SHP77 (cell line): ENCODE data around the gene MAX.

Experiments
- DNase-seq, 2 experiments: peaks; one replicate each; lab custom pipeline; 2025; lab: John Stamatoyannopoulos, UW

The MAX gene

GRCh38 chr14:65072937-65073336 lies 29.4 kb downstream of the MAX start:
- DNase-seq = no peak

- no peak for DNase-seq
Observed at GRCh38 chr14:65072256-65072655, 30.1 kb downstream of the MAX start.

GRCh38 chr14:65071544-65071943 lies 30.8 kb downstream of the MAX start:
- no peak for DNase-seq

GRCh38 chr14:65070471-65070976 lies 31.8 kb downstream of the MAX start:
- peak; percentile 88 to 91 for DNase-seq

- no peak for DNase-seq
Observed at GRCh38 chr14:65069874-65070413, 32.4 kb downstream of the MAX start.

GRCh38 chr14:65065719-65066118 lies 36.6 kb downstream of the MAX start:
- no peak for DNase-seq

GRCh38 chr14:65062096-65063075 lies 39.9 kb downstream of the MAX start:
- no peak for DNase-seq

- no peak for DNase-seq
Observed at GRCh38 chr14:65057695-65058094, 44.6 kb downstream of the MAX start.

GRCh38 chr14:65054471-65055085 lies 47.7 kb downstream of the MAX start:
- DNase-seq = no peak

- DNase-seq = no peak
Observed at GRCh38 chr14:65053466-65053865, 48.9 kb downstream of the MAX start.

- no peak for DNase-seq
Observed at GRCh38 chr14:65052832-65053231, 49.5 kb downstream of the MAX start.

GRCh38 chr14:65045709-65046108 lies 56.6 kb downstream of the MAX start:
- DNase-seq = no peak

- DNase-seq = no peak
Observed at GRCh38 chr14:65045006-65045405, 57.3 kb downstream of the MAX start.

GRCh38 chr14:65044596-65044959 lies 57.7 kb downstream of the MAX start:
- no peak for DNase-seq

- DNase-seq = no peak
Observed at GRCh38 chr14:65043893-65044595, 58.3 kb downstream of the MAX start.

- DNase-seq = no peak
Observed at GRCh38 chr14:65042731-65043372, 59.5 kb downstream of the MAX start.

- no peak for DNase-seq
Observed at GRCh38 chr14:65042296-65042695, 60.0 kb downstream of the MAX start.

GRCh38 chr14:65041434-65041915 lies 60.8 kb downstream of the MAX start:
- no peak for DNase-seq

GRCh38 chr14:65040666-65041433 lies 61.5 kb downstream of the MAX start:
- no peak for DNase-seq

GRCh38 chr14:65038966-65039365 lies 63.4 kb downstream of the MAX start:
- DNase-seq = no peak

- DNase-seq = no peak
Observed at GRCh38 chr14:65035049-65035448, 67.3 kb downstream of the MAX start.
